GM21786 (cell line): Measurements from ENCODE around the gene PEAR1.

Source experiments
- ATAC-seq: cut with Tn5 transposase; IDR thresholded peaks from one replicate; pipeline ENCODE4 v1.9.1; 2021; ENCODE audit not compliant: unreplicated experiment

Gene PEAR1

DNA sequence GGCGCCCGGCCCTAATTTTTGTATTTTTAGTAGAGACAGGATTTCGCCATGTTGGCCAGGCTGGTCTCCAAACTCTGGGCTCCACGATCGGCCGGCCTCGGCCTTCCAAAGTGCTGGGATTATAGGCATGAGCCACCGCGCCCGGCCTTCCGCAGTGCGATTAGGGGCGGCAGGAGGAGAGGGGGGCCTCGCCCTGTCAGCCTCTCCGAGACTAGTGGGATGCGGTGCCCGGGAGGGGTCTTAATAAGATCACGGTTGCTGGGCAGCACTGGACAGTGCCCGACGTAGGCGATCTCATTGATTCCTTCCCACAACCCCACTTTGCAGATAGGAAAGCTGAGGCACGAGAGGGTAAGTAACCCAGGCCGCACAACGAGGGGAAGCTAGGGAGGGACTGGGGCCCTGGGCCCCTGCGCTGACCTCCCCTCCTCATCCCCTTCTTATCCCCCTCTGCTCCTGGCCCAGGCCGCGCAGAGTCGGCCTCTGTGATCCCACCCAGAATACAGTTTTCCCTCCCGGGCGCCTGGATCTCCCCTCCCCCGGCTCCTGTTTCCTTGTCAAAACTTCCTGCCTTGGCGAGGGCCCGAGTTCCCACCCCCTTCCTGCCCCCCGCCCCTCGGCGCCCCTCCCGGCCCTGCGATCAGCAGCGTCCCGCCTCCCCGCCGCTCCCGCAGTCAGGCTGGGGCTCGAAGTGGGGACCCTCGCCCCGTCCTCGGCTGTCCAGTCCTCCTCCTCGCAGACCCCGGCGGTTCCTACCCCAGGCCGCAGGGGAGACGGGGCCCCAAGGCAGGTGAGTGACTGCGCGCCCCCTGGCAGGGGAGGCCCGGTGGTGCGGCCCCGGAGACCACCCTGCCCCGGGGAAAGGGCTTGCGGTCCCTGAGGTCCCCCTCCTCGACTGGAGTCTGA lies at the start of gene PEAR1:
Gene PEAR1, plus strand, starts transcription at position 671 of the 906 bp plus-strand sequence. CDS start 10,209 bp downstream, outside the sequence.
- no peak for ATAC-seq

GRCh38 chr1:156844102-156844501 lies 49.4 kb upstream of the PEAR1 start:
- no peak for ATAC-seq

DNA sequence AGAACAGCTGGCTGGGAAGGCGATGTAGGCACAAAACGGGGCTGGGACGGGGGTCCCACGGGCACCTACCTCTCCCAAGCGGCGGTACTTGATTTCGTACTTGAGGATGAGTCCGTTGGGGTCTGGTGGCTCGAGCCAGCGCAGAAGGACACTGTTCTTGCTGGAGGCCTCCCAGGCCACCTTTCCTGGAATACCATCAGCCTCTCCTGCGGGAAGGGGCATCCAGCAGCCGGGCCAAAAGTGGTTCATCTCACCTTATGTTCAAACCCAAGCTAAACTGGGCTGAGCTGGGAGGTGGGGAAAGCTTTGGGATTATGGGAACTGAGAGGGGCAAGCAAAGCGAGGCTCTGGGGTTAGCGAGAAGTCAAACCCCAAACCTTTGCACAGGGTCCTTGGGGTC lies 48.9 kb upstream of the PEAR1 start:
- no peak for ATAC-seq

DNA sequence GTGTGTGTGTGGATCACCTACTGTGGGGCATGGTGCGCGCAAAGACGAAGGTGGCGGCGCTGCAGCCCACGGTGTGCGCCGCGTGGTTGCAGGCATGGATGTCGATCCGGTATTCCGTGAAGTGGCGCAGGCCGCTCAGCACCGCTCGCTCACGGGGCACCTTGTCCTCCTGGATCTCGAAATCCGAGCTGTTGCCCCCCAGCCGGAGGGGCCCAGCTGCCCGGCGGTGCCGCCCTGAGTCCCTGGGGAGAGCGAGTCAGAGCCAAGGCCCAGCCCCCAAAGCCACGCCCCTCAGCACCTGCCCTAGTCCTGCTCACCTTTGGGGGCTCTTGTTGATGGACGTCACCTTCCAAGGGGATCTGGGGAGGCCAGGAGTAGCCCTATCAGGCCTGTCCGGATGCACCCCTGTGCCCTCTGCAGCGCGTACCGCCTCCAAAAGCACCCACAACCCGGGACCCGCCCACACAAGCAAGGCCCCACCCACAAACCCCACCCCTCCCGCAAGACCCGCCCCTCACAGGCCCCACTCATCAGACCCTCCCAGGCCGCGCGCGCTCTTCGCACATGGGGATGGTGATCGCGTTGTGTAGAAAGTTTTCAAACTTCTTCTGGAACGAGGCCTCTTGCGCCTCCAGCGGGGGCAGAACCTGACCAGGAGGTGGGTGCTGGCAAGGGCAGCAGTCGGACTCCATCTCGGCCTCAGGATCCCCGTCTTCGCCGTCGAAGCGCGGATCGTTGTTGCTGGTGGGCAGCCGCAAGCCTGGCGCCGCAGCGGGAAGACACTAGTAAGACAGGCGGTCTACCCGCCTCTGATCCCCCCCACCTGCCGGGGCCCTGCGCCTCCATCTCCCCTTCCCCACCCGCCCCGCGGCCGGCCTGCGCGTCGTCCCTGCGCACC lies 48.2 kb upstream of the PEAR1 start:
- ATAC-seq, result no peak

DNA sequence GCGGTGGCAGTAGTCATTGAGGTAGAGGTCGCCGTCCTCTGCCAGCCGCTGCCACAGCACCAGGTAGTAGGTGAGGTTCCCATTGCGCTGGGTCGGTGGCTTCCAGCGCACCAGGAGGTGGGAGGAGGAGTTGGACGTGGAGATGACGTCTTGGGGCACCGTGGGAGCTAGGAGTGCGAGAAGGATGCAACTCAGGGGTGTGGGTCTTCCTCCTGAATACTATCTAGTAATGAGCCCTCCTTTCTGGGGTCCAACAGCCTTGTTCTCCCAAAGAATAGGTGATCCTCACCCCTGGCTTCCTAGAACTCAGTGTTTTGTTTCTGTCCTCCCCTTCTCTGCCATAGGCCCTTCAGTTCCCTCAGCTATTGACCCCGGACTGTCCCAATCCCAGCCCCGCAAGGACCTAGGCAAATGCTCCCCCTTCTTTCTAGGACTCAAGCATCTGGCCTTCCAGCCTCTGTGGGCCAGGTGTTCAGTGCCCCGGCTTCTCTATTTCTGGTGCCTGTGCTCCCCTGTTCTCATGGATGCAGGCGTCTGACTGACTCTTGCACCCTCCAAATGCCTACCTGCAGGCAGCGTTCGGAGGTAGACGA lies 47.5 kb upstream of the PEAR1 start:
- ATAC-seq, result no peak

DNA sequence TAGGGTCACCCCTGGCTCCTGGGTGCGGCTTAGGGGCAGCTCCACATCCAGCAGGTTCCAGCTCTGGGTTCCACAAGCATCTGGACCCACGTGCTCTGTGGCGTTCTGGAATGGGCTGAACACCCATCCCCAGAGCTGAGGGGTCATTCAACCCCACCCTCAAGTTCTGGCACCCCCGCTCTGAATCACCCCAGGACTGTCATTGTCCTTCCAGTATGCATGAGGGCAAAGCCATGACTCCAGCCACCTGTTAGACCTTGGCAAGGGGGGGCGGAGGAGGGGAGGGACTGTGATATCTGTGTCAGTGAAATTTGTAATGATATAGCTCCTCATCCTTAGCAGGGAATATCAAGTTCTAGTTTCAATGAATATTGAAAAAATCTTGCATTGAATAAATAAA lies 46.9 kb upstream of the PEAR1 start:
- ATAC-seq, result no peak

- ATAC-seq, result no peak
Measured at GRCh38 chr1:156847591-156848460, 45.7 kb upstream of the PEAR1 start.

GRCh38 chr1:156848461-156849150 lies 44.9 kb upstream of the PEAR1 start:
- ATAC-seq, result no peak

DNA sequence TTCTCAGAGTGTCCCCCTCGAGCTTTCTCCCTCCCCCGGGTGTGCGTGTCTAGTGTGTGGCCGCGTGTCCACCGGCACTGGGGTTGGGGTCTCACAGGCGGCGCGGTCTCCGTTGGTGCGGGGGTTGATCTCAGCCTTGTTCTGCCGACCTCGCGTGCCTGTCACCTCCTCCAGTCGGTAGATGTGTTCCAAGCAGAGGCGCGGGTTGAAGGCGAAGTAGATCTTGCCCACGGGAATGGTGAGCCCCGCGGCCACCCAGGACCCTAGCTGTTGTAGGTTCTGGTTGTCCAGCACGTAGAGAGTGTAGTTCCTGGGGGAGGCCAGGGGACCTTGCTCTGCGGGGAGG lies 44.4 kb upstream of the PEAR1 start:
- no peak for ATAC-seq

- ATAC-seq, result no peak
Measured at GRCh38 chr1:156851779-156852417, 41.6 kb upstream of the PEAR1 start.

DNA sequence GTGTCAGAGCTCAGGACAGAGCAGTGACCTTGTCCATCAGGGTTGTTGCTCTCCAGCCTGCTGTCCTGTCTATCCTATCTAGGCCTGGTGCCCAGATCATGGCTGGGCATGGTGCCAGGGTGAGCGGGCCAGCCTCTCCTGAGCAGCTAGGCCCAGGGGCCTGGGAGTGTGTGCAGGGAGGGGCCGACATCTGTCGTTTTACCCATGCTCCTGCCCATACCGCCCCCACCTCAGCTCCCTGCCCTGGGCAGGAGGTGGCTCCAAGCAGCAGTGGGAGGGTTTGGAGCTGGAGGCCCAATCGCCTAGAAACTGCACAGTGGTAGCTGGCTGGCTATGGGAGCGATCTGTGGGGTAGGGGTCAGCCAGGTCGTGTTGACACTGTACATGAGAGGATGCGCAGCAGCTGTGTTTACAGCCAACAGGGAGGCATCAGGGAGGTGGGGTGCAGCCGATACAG lies 41.1 kb upstream of the PEAR1 start:
- no peak for ATAC-seq

DNA sequence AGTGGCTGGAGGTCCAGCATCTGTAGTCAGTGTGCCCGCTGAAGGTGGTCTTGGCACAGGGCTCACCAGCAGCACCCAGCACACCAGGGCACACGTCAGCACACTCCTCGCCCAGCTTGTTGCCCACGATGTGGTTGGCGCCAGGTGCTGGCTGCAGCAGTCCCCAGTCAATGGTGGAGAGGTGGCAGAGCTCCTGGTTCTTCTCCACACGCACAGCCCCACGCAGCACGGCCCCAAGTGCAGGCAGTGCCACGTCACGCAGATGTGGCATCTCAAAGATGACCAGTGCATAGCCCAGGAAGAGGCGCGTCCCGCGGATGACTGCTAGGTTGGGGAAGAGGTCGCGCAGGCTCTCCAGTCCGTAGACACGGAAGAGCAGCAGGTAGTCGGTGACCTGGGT lies 39.8 kb upstream of the PEAR1 start:
- ATAC-seq, result no peak

DNA sequence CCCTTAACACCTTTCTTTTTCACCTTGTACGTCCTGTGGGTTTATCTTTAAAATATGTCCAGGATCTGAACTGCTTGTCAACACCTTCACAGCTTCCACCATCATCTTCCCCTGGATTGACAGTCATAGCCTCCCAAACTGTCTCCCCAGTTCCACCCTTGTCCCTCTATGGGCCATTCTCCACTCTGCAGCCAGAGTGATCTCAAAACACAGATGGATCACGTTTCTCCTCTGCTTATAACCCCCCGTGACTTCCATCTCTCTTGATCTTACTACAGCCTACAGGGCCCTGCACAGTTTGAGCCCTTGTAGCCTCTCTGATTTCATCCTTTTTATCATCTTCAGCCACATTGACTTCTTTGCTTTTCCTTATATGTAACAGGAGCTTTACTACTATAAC lies 38.9 kb upstream of the PEAR1 start:
- no peak for ATAC-seq

DNA sequence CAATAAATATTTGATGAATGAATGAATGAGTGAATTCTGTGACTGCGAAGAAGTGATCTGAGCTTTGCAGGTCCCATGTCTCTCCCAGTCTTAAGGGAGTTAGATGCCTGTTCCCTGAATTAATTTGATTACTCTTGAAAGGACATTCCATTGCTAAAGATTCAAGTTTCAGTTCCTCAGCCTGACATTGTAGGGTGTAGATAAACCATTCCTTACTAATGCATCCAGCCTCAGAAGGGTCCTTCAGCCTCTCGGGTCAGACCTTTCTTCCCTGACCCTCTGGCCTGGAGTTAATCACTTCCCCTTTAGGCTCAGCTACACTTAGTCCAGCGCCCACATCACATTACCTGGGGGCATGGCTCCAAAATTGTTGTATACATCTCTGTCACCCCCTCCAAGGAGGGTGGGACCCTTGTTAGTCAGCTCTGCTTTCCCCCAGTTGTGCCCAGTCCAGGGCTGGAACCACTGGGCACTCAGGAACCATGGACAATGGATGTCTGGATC lies 37.2 kb upstream of the PEAR1 start:
- no peak for ATAC-seq

- no peak for ATAC-seq
Measured at GRCh38 chr1:156857532-156857931, 36.0 kb upstream of the PEAR1 start.

GRCh38 chr1:156858555-156858956 lies 35.0 kb upstream of the PEAR1 start:
- ATAC-seq, result no peak

DNA sequence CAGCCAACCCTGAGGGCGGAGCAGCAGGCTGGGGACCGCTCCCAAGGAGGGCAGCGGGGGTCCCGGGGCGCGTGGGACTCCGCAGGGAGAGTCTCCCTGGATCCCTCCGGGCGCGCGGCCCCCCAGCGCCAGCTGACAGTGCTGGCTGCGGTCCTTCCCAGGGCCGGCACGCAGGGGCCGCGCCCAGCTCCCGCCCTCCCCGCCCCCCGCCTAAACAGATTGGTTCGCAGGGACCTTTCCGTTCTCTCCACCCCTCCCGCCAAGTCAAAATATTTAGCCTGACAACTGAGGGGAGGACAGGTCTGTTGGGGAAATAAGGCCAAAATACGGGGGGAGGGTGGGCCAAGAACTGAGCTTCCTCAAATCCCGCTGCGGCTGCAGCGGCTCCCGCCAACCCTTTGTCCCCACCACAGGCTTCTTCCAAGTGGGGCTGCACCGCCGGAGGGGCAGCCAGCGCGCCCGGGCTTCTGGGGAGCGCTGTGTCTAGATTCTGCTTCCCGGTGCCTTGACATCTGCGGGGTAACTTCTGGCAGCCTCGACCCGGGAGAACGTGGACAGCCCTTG lies 34.5 kb upstream of the PEAR1 start, which contains the start of gene INSRR:
Gene INSRR, minus strand, starts transcription at position 159 of the 564 bp plus-strand sequence. CDS start 496 bp downstream, outside the sequence.
- no peak for ATAC-seq

DNA sequence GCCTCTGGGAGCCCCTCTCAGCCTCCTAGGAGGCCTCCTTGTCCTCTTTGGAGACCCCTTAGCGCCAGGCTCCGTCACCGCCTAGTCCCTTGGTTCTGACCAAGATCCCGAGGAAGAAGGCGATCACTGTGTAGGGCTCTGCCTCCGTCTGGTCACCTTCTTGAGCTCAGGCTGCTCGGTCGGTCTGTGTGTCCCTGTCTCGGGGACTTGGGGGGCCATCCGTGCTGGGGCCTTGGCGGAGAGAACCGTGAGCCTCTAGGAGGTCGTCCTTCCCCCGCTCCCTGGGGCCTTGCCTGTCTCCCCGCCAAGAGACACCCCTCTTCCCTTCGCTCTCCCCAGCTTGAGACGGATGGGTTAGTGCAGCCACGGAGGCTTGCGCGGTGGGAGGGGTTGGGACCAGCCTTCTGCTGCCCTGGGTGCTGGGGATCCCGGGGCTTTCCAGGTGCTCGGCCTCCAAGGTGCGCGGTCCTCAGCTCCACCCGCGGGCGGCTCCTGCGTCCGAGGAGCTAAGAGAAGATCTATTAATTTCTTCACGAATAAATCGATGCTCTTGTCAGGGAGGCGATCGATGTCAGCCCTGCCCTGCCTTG lies 33.9 kb upstream of the PEAR1 start:
- no peak for ATAC-seq
